ENCODE data around the gene TRIM77. TPM values are rescaled to one million over a fixed set of nuclear protein-coding genes. Genes with fewer than 3 reads are reported as not detected.

Gene TRIM77
- total RNA-seq, 1 donor from 2014 or later: not detected

Other genes with a start within 250 kb of the TRIM77 start
- gene NOX4, start 218.9 kb upstream of the TRIM77 start, total RNA-seq: 16.0 TPM
- not detected for gene TRIM49, start 98.3 kb downstream of the TRIM77 start, total RNA-seq
- gene TRIM64B, start 168.2 kb downstream of the TRIM77 start, total RNA-seq: not detected
- gene TRIM49D1, start 211.9 kb downstream of the TRIM77 start, total RNA-seq: not detected
- not detected for gene TRIM49D2, start 213.8 kb downstream of the TRIM77 start, total RNA-seq